Colonic mucosa (tissue), 4 donors: Measurements from ENCODE around the gene LUZP1. TPM values are rescaled to one million over a fixed set of nuclear protein-coding genes. Genes with fewer than 3 reads are reported as not detected.

Experiments
- DNase-seq: peaks from one replicate; pipeline ENCODE4 v3.0.0-alpha.2; 2020
- H3K27ac ChIP-seq: fragments of 200-600 bp; one replicate; pipeline ENCODE4 v1.8.0; 2021
- H3K27me3 ChIP-seq: fragments of 200-600 bp; one replicate; pipeline ENCODE4 v1.8.0; 2021
- H3K36me3 ChIP-seq: fragments of 200-600 bp; one replicate; pipeline ENCODE4 v1.8.0; 2021
- H3K4me1 ChIP-seq: fragments of 200-600 bp; one replicate; pipeline ENCODE4 v1.8.0; 2021; ENCODE audit warnings: mild to moderate bottlenecking
- H3K4me3 ChIP-seq: fragments of 200-600 bp; one replicate; pipeline ENCODE4 v1.8.0; 2021
- H3K9ac ChIP-seq, 2 donors: one replicate each; pipeline ENCODE4 v1.7.0; 2013; ENCODE audit warnings: control low read depth in 2 of 2, low read depth in 2 of 2, low read length in 2 of 2
- H3K9me3 ChIP-seq: fragments of 200-600 bp; one replicate; pipeline ENCODE4 v1.8.0; 2021
- intact Hi-C: fragments of 100-400 bp; cut with DNase I; formaldehyde crosslinking; loops from one replicate; pipeline ENCODE4 v1.14.1; 2022
- total RNA-seq, 2 donors: library from RNA; stranded (reverse); fragmentation: NEBNext Ultra II Directional in 1 of 2; extraction: Animal tissue kit (Norgen Biotek cat#: 25700) in 1 of 2; gene quantifications; one replicate each; pipeline ENCODE4 v1.2.1, GENCODE V29; 2021
- TF ChIP-seq, protein P1 (sequence below): fragments of 200-600 bp; IDR thresholded peaks from one replicate; pipeline ENCODE4 v1.8.0; 2022; ENCODE audit warnings: antibody characterized with exemption, mild to moderate bottlenecking
- donor health status: healthy.
- donor health status: DM: no; HTN: no; CAD: no.
- donor health status: DM: no; HTN: no; CAD: no.

Gene LUZP1
- total RNA-seq, 2 donors from 2014 or later = 42.4 to 50.4 TPM

DNA sequence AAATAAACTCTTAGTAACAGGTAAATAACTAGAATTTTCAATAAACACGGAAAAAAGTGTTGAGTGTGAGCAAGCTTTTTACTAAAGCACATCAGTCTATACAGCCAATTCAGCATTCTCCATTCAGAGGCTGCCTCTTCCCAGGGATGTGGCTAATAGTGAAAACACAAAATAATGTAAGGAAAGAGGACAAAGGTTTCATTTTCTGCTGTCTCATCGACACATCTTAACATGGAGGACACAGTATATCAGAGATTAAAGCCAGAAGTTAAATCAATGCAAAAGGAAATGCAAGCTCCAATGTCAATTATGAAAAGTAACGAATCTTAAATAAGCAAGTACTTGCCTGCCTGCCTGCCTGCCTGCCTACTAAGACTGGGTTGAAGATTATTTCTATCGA, 43.2 kb downstream of the LUZP1 start:
- H3K4me3 ChIP-seq = no peak overlapping the region
- no peaks in the 10 kb centered on the region for H3K36me3 ChIP-seq
- H3K4me1 ChIP-seq = peaks cover 3% of the 10 kb centered on the region
- no peak overlapping the region for H3K27ac ChIP-seq
- H3K9me3 ChIP-seq = no peaks in the 10 kb centered on the region
- DNase-seq = no peak
- intact Hi-C loops = no loop called here
- TF ChIP-seq, protein P1, sequence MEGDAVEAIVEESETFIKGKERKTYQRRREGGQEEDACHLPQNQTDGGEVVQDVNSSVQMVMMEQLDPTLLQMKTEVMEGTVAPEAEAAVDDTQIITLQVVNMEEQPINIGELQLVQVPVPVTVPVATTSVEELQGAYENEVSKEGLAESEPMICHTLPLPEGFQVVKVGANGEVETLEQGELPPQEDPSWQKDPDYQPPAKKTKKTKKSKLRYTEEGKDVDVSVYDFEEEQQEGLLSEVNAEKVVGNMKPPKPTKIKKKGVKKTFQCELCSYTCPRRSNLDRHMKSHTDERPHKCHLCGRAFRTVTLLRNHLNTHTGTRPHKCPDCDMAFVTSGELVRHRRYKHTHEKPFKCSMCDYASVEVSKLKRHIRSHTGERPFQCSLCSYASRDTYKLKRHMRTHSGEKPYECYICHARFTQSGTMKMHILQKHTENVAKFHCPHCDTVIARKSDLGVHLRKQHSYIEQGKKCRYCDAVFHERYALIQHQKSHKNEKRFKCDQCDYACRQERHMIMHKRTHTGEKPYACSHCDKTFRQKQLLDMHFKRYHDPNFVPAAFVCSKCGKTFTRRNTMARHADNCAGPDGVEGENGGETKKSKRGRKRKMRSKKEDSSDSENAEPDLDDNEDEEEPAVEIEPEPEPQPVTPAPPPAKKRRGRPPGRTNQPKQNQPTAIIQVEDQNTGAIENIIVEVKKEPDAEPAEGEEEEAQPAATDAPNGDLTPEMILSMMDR = no peak
- H3K9ac ChIP-seq = no peak overlapping the region
- H3K27me3 ChIP-seq = no peaks in the 10 kb centered on the region

DNA sequence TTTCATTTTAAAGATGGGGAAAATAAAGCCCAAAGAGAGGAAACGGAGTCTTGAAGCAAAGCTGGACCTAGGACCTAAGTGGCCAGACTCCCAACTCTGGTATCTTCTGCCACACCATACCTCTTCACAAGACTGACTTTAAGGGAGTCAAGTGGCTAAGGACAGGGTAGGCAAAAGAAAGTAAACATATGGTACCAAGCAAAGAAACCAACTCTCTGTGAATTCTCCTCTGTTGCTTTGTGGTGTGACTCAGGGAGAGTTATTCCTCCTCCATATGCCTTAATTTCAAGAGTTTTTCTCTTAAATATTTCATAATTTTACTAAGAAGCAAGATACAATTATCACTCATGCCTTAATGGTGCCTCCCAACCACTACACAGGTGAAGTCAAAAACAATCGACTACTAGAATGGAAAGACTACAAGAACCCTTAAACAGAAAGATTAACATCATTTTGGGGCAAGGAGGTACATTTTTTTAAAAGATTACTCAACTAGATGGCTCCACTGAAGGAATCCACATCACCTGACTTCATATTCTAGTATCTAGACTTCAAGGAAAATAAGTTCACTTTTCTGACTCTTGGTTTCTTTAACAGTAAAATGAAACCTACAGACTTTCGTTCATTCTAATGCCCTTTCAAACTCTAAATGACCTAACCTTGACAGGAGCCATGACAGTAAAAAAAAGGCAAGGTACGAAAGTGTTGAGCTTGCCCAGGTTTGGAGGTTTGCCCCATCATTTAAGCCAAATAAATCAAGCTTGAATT, 44.2 kb downstream of the LUZP1 start:
- Histone ChIP-seq H3K9me3 (no peaks in the 10 kb centered on the region), H3K27ac (no peak overlapping the region), H3K4me1 (peaks cover 3% of the 10 kb centered on the region), H3K36me3 (no peaks in the 10 kb centered on the region), H3K4me3 (no peak overlapping the region), H3K9ac (no peak overlapping the region), H3K27me3 (no peaks in the 10 kb centered on the region)
- TF ChIP-seq, protein P1 = no peak
- intact Hi-C loops = no loop called here
- DNase-seq = no peak

DNA sequence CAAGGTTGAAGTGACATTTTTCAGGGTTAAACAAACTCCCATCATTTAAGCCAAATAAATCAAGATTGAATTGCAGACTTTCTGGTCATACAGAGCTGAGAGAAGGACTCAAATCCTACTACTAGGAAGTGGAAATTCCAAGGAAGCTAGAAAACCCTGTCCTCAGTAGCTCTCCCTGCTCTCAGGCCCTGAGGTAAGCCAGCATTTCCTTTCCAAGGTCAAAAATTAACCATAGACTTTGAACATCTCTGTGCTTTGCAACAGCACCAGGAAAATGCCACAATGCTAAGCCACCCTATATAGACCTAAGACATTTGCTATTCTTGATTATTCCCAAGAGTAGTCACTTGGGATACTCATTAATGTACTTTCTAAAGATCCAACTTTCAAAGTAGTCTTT, 45.1 kb downstream of the LUZP1 start:
- H3K27me3 ChIP-seq = no peaks in the 10 kb centered on the region
- no peak overlapping the region for H3K9ac ChIP-seq
- no peak overlapping the region for H3K4me3 ChIP-seq
- intact Hi-C loops = no loop called here
- peaks cover 3% of the 10 kb centered on the region for H3K4me1 ChIP-seq
- H3K9me3 ChIP-seq = no peaks in the 10 kb centered on the region
- H3K36me3 ChIP-seq = no peaks in the 10 kb centered on the region
- no peak overlapping the region for H3K27ac ChIP-seq
- peak; percentile 36 for DNase-seq
- TF ChIP-seq, protein P1 = no peak

DNA sequence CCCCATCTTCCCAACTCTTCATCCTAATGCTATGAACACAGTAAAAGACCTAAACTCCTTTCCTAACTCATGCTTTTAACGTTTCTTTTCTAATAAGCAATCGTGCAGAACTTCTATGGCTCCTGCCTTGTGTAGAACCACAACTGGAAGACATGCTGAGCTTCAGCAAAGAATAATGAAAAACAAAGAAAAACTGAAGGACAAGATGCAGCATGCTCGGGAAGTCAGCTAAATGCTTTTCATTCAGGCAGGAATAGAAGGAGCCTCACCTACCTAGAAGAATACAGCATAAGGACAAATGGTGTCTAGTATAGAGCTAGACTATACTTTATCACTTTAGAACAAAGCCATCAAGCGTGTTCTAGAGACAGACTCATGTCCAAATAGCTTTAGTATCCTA, 45.9 kb downstream of the LUZP1 start:
- H3K27ac ChIP-seq = peak overlapping the region; percentile 14
- peaks cover 3% of the 10 kb centered on the region for H3K4me1 ChIP-seq
- H3K36me3 ChIP-seq = no peaks in the 10 kb centered on the region
- intact Hi-C loops = no loop called here
- H3K4me3 ChIP-seq = no peak overlapping the region
- H3K27me3 ChIP-seq = no peaks in the 10 kb centered on the region
- no peak for DNase-seq
- TF ChIP-seq, protein P1 = no peak
- peak overlapping the region in 1 of 2 donors; percentile 19 for H3K9ac ChIP-seq
- no peaks in the 10 kb centered on the region for H3K9me3 ChIP-seq

DNA sequence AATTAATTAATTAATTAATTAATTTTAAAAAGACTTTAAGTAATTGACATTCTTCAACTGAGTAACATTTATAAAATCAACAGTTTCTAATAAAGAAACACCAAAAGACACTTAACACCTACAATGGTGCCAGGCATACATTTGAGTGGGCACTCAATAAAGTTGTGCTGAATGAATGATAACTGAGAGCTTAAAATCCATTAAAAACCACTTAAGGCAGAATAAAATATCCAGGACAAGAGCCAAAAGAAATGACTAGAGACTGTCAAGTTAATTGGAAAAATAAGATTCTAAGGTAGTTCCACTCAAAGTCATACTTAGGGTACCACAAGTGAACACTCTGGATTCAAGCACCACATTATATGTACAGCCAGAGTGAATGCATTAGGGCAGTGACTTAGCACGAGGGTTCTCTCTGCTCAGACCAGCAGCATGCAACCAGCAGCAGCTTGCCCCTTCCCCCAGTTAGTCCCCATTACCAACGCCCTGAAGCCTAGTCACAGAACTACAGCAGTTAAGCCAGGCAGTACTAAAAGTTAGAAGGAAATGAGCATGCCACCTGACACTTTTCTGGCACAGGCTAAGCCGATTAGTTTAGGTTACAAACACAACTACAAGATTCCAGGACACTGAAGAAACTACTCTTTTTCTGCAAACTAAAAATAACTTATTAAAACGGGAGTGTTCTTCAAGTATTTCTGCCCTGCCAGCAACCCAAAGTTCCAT, 46.5 kb downstream of the LUZP1 start:
- DNase-seq = peak; percentile 70
- no peaks in the 10 kb centered on the region for H3K27me3 ChIP-seq
- peaks cover 3% of the 10 kb centered on the region for H3K4me1 ChIP-seq
- TF ChIP-seq, protein P1 = no peak
- H3K9ac ChIP-seq = peak overlapping the region in 1 of 2 donors; percentile 54
- no peak overlapping the region for H3K4me3 ChIP-seq
- no peaks in the 10 kb centered on the region for H3K9me3 ChIP-seq
- H3K36me3 ChIP-seq = no peaks in the 10 kb centered on the region
- intact Hi-C loops = no loop called here
- peak overlapping the region; percentile 14 for H3K27ac ChIP-seq
